DOHH2 (cell line): Measurements from ENCODE around the gene STRIT1.

Experiments used
- H3F3A ChIP-seq: fragments of 200-600 bp; sonication (generic), shearing (Covaris generic); 2 replicates; pipeline ENCODE4 v1.6.0; 2016; ENCODE audit warnings: antibody characterized with exemption, mild to moderate bottlenecking; ENCODE audit not compliant: control insufficient read depth, insufficient read depth
- H3K27ac ChIP-seq: fragments of 200-600 bp; sonication (generic); 2 replicates; pipeline ENCODE4 v1.5.1; 2014; ENCODE audit warnings: low read depth, mild to moderate bottlenecking, low read length, moderate library complexity
- H3K27me3 ChIP-seq: fragments of 200-600 bp; sonication (generic); 2 replicates; pipeline ENCODE4 v1.6.1; 2014; ENCODE audit warnings: mild to moderate bottlenecking, low read length, mixed read lengths; ENCODE audit not compliant: control insufficient read depth
- H3K36me3 ChIP-seq: fragments of 200-600 bp; sonication (generic); 2 replicates; pipeline ENCODE4 v1.6.1; 2014; ENCODE audit warnings: mild to moderate bottlenecking, low read length, moderate library complexity, mixed read lengths; ENCODE audit not compliant: control insufficient read depth
- H3K4me1 ChIP-seq: fragments of 200-600 bp; sonication (generic); 2 replicates; pipeline ENCODE4 v1.6.1; 2014; ENCODE audit warnings: mild to moderate bottlenecking, low read length, mixed read lengths; ENCODE audit not compliant: control insufficient read depth
- H3K4me2 ChIP-seq: fragments of 200-600 bp; sonication (generic); 2 replicates; pipeline ENCODE4 v1.6.0; 2014; ENCODE audit warnings: mild to moderate bottlenecking, low read length, moderate library complexity
- H3K4me3 ChIP-seq: fragments of 200-600 bp; sonication (generic); 2 replicates; pipeline ENCODE4 v1.5.1; 2014; ENCODE audit warnings: mild to moderate bottlenecking, low read length, mixed read lengths
- H3K79me2 ChIP-seq: fragments of 200-600 bp; sonication (generic); 2 replicates; pipeline ENCODE4 v1.6.1; 2014; ENCODE audit warnings: mild to moderate bottlenecking, low read length, mixed read lengths; ENCODE audit not compliant: control insufficient read depth
- H3K9me2 ChIP-seq: fragments of 200-600 bp; sonication (generic); replicated peaks from 2 replicates; pipeline ENCODE4 v1.6.1; 2014; ENCODE audit warnings: mild to moderate bottlenecking, low read length, mixed read lengths; ENCODE audit not compliant: control insufficient read depth
- H3K9me3 ChIP-seq: fragments of 200-600 bp; sonication (generic); 2 replicates; pipeline ENCODE4 v1.6.1; 2014; ENCODE audit warnings: antibody characterized with exemption, low read length, mixed read lengths; ENCODE audit not compliant: control insufficient read depth, insufficient read depth
- H4K20me1 ChIP-seq: fragments of 200-600 bp; sonication (generic); 2 replicates; pipeline ENCODE4 v1.6.0; 2014; ENCODE audit warnings: low read depth, mild to moderate bottlenecking, antibody characterized with exemption, low read length, moderate library complexity; ENCODE audit not compliant: control insufficient read depth, insufficient read depth
- CTCF ChIP-seq: fragments of 200-600 bp; sonication (generic); IDR thresholded peaks from one replicate; pipeline ENCODE4 v1.5.1; 2014; ENCODE audit warnings: antibody characterized with exemption, mild to moderate bottlenecking, low read depth, low read length; ENCODE audit not compliant: poor library complexity, severe bottlenecking
- EZH2phosphoT487 ChIP-seq: fragments of 200-600 bp; sonication (generic); IDR thresholded peaks from 2 replicates; pipeline ENCODE4 v1.6.1; 2017; ENCODE audit warnings: borderline replicate concordance, mild to moderate bottlenecking, antibody characterized with exemption, low read length, moderate library complexity, mixed read lengths

The STRIT1 gene

GRCh38 chr3:155327430-155327829 lies 33.9 kb upstream of the STRIT1 start:
- no peak overlapping the region for H3K27ac ChIP-seq
- H3K27me3 ChIP-seq, result no peaks in the 10 kb centered on the region
- no peak overlapping the region for H3K4me3 ChIP-seq
- no peak overlapping the region for H3K4me2 ChIP-seq
- no peaks in the 10 kb centered on the region for H3F3A ChIP-seq
- no peaks in the 10 kb centered on the region for H3K36me3 ChIP-seq
- TF ChIP-seq CTCF (no peak), EZH2phosphoT487 (no peak)
- no peaks in the 10 kb centered on the region for H4K20me1 ChIP-seq
- peaks cover 8% of the 10 kb centered on the region for H3K4me1 ChIP-seq
- H3K9me2 ChIP-seq, result no peaks in the 10 kb centered on the region
- no peaks in the 10 kb centered on the region for H3K79me2 ChIP-seq
- no peaks in the 10 kb centered on the region for H3K9me3 ChIP-seq

- no peak overlapping the region for H3K4me3 ChIP-seq
- no peaks in the 10 kb centered on the region for H3K9me2 ChIP-seq
- H4K20me1 ChIP-seq, result no peaks in the 10 kb centered on the region
- H3K79me2 ChIP-seq, result no peaks in the 10 kb centered on the region
- no peaks in the 10 kb centered on the region for H3F3A ChIP-seq
- no peaks in the 10 kb centered on the region for H3K36me3 ChIP-seq
- no peak for TF ChIP-seq EZH2phosphoT487
- peaks cover 13% of the 10 kb centered on the region for H3K4me1 ChIP-seq
- H3K9me3 ChIP-seq, result no peaks in the 10 kb centered on the region
- no peak overlapping the region for H3K27ac ChIP-seq
- no peak overlapping the region for H3K4me2 ChIP-seq
- no peaks in the 10 kb centered on the region for H3K27me3 ChIP-seq
Observed at GRCh38 chr3:155326901-155327300, 33.4 kb upstream of the STRIT1 start.

- no peaks in the 10 kb centered on the region for H3K79me2 ChIP-seq
- no peaks in the 10 kb centered on the region for H3K27me3 ChIP-seq
- H3K4me1 ChIP-seq, result peaks cover 18% of the 10 kb centered on the region
- H3K36me3 ChIP-seq, result no peaks in the 10 kb centered on the region
- no peak overlapping the region for H3K4me2 ChIP-seq
- H3F3A ChIP-seq, result no peaks in the 10 kb centered on the region
- TF ChIP-seq EZH2phosphoT487 (no peak), CTCF (no peak)
- H3K9me3 ChIP-seq, result no peaks in the 10 kb centered on the region
- H3K9me2 ChIP-seq, result no peaks in the 10 kb centered on the region
- H4K20me1 ChIP-seq, result no peaks in the 10 kb centered on the region
- no peak overlapping the region for H3K4me3 ChIP-seq
- H3K27ac ChIP-seq, result no peak overlapping the region
Observed at GRCh38 chr3:155326244-155326643, 32.8 kb upstream of the STRIT1 start.

- Histone ChIP-seq H3K4me1 (peaks cover 23% of the 10 kb centered on the region), H3K27ac (no peak overlapping the region), H3F3A (no peaks in the 10 kb centered on the region), H3K27me3 (no peaks in the 10 kb centered on the region), H3K4me2 (no peak overlapping the region), H3K9me2 (no peaks in the 10 kb centered on the region), H3K4me3 (no peak overlapping the region), H3K79me2 (no peaks in the 10 kb centered on the region), H4K20me1 (no peaks in the 10 kb centered on the region), H3K36me3 (no peaks in the 10 kb centered on the region), H3K9me3 (no peaks in the 10 kb centered on the region)
- TF ChIP-seq EZH2phosphoT487, result no peak
- TF ChIP-seq CTCF, result peak; percentile 21
Observed at GRCh38 chr3:155325263-155325835, 31.9 kb upstream of the STRIT1 start.
